BLaER1 (cell line): ENCODE measurements around the gene RAB36.

Experiments used
- H3K27ac ChIP-seq: shearing (Covaris generic); formaldehyde crosslinking; 2 replicates; pipeline ENCODE4 v1.8.1; 2022
- H3K27me3 ChIP-seq: shearing (Covaris generic); formaldehyde crosslinking; 2 replicates; pipeline ENCODE4 v1.8.1; 2022
- H3K36me3 ChIP-seq: shearing (Covaris generic); formaldehyde crosslinking; 2 replicates; pipeline ENCODE4 v1.8.1; 2022
- H3K4me1 ChIP-seq: shearing (Covaris generic); formaldehyde crosslinking; 2 replicates; pipeline ENCODE4 v1.8.1; 2022
- H3K4me2 ChIP-seq: shearing (Covaris generic); formaldehyde crosslinking; 2 replicates; pipeline ENCODE4 v1.8.1; 2022
- H3K4me3 ChIP-seq: shearing (Covaris generic); formaldehyde crosslinking; 2 replicates; pipeline ENCODE4 v1.8.1; 2022
- H3K9ac ChIP-seq: shearing (Covaris generic); formaldehyde crosslinking; 2 replicates; pipeline ENCODE4 v1.8.1; 2022
- H3K9me3 ChIP-seq: shearing (Covaris generic); formaldehyde crosslinking; 2 replicates; pipeline ENCODE4 v1.8.1; 2022
- H4K20me1 ChIP-seq: shearing (Covaris generic); formaldehyde crosslinking; 2 replicates; pipeline ENCODE4 v1.8.1; 2022
- Cebpa-rat ChIP-seq: shearing (Covaris generic); IDR thresholded peaks from 2 replicates; pipeline ENCODE4 v1.8.1; 2022

RAB36 gene

GRCh38 chr22:23210428-23211170 lies 65.3 kb downstream of the RAB36 start:
- H3K36me3 ChIP-seq, result peaks cover 46% of the 10 kb centered on the region
- H3K4me2 ChIP-seq, result peak overlapping the region; percentile 97
- peaks cover 100% of the 10 kb centered on the region for H4K20me1 ChIP-seq
- no peaks in the 10 kb centered on the region for H3K27me3 ChIP-seq
- H3K9ac ChIP-seq, result no peak overlapping the region
- H3K27ac ChIP-seq, result peak overlapping the region; percentile 23; the same call in 1 of the 2 replicates
- H3K4me1 ChIP-seq, result peaks cover 94% of the 10 kb centered on the region
- no peaks in the 10 kb centered on the region for H3K9me3 ChIP-seq
- H3K4me3 ChIP-seq, result no peak overlapping the region
- TF ChIP-seq Cebpa-rat, result no peak

- H3K36me3 ChIP-seq, result peaks cover 36% of the 10 kb centered on the region; the same call in 1 of the 2 replicates
- no peaks in the 10 kb centered on the region for H3K9me3 ChIP-seq
- peak overlapping the region; percentile 97 for H3K4me2 ChIP-seq
- H3K27me3 ChIP-seq, result no peaks in the 10 kb centered on the region
- peaks cover 98% of the 10 kb centered on the region for H3K4me1 ChIP-seq
- no peak for TF ChIP-seq Cebpa-rat
- H3K27ac ChIP-seq, result peak overlapping the region; percentile 85
- H3K4me3 ChIP-seq, result peak overlapping the region; percentile 44; the same call in 1 of the 2 replicates
- peaks cover 100% of the 10 kb centered on the region for H4K20me1 ChIP-seq
- H3K9ac ChIP-seq, result peak overlapping the region; percentile 64
Measured at GRCh38 chr22:23211622-23212021, 66.3 kb downstream of the RAB36 start.

GRCh38 chr22:23212061-23213021 lies 67.1 kb downstream of the RAB36 start:
- Histone ChIP-seq H3K4me1 (peaks cover 100% of the 10 kb centered on the region), H3K4me3 (peak overlapping the region; percentile 44), H3K27me3 (no peaks in the 10 kb centered on the region), H3K27ac (peak overlapping the region; percentile 85), H4K20me1 (peaks cover 100% of the 10 kb centered on the region), H3K4me2 (peak overlapping the region; percentile 97), H3K9ac (peak overlapping the region; percentile 64), H3K9me3 (no peaks in the 10 kb centered on the region), H3K36me3 (peaks cover 36% of the 10 kb centered on the region; the same call in 1 of the 2 replicates)
- no peak for TF ChIP-seq Cebpa-rat

GRCh38 chr22:23213022-23213555 lies 67.8 kb downstream of the RAB36 start:
- H3K9me3 ChIP-seq, result no peaks in the 10 kb centered on the region
- peaks cover 100% of the 10 kb centered on the region for H3K4me1 ChIP-seq
- H3K27ac ChIP-seq, result peak overlapping the region; percentile 85

GRCh38 chr22:23213581-23214334 lies 68.5 kb downstream of the RAB36 start:
- H3K4me1 ChIP-seq, result peaks cover 100% of the 10 kb centered on the region
- no peak overlapping the region for H3K4me3 ChIP-seq
- no peak for TF ChIP-seq Cebpa-rat
- H4K20me1 ChIP-seq, result peaks cover 100% of the 10 kb centered on the region
- no peaks in the 10 kb centered on the region for H3K9me3 ChIP-seq
- H3K27ac ChIP-seq, result peak overlapping the region; percentile 85
- peaks cover 33% of the 10 kb centered on the region; the same call in 1 of the 2 replicates for H3K36me3 ChIP-seq
- H3K27me3 ChIP-seq, result no peaks in the 10 kb centered on the region
- H3K9ac ChIP-seq, result 0 out of 2 replicates have a peak overlapping the region, but pooled peaks have one; percentile 64
- peak overlapping the region; percentile 97 for H3K4me2 ChIP-seq

More at GRCh38 chr22:23213022-23213555, 67.8 kb downstream of the RAB36 start:
- Histone ChIP-seq H3K27me3 (no peaks in the 10 kb centered on the region), H3K4me3 (peak overlapping the region; percentile 44; the same call in 1 of the 2 replicates), H3K9ac (peak overlapping the region; percentile 64; the same call in 1 of the 2 replicates), H3K4me2 (peak overlapping the region; percentile 97), H3K36me3 (peaks cover 36% of the 10 kb centered on the region; the same call in 1 of the 2 replicates), H4K20me1 (peaks cover 100% of the 10 kb centered on the region)
- TF ChIP-seq Cebpa-rat, result no peak
